IMR-90 (cell line): ENCODE measurements around the gene GNAT1. TPM values are rescaled to one million over a fixed set of nuclear protein-coding genes. Genes with fewer than 3 reads are reported as not detected.

ENCODE experiments used
- ATAC-seq: fragments of 200-7000 bp; cut with Tn5 transposase; 2 replicates; pipeline ENCODE4 v1.9.1; 2020; ENCODE audit warnings: low read depth, mild to moderate bottlenecking, moderate library complexity
- BruUV-seq: library from RNA; stranded (reverse); fragments of 400-500 nt; replicated peaks from 2 replicates; lab custom pipeline; 2021; lab: Mats Ljungman, UMichigan
- CTCF ChIA-PET: fragments of 300-600 bp; formaldehyde crosslinking; extraction: SDS; loops from one replicate; lab custom pipeline; 2021; ENCODE audit warnings: antibody characterized with exemption; lab: Yijun Ruan, JAX
- POLR2A ChIA-PET: fragments of 300-600 bp; sonication (Branson Sonifier 250); formaldehyde crosslinking; loops from one replicate; lab custom pipeline; 2022; ENCODE audit warnings: antibody characterized with exemption; ENCODE audit not compliant: unreplicated experiment; lab: Charles Lee
- DNase-seq: peaks from one replicate; pipeline ENCODE4 v3.0.0; 2013
- H2AFZ ChIP-seq: replicated peaks from 2 replicates; pipeline ENCODE3; 2013; ENCODE audit warnings: low read length, mild to moderate bottlenecking; ENCODE audit not compliant: poor library complexity
- H2AK5ac ChIP-seq: 2 replicates; pipeline ENCODE4 v1.6.1; 2013; ENCODE audit warnings: low read depth, low read length, inconsistent platforms
- H2AK9ac ChIP-seq: replicated peaks from 2 replicates; pipeline ENCODE3; 2013; ENCODE audit warnings: mild to moderate bottlenecking, low read depth, low read length, moderate library complexity; ENCODE audit not compliant: poor library complexity
- H2BK120ac ChIP-seq: 2 replicates; pipeline ENCODE4 v1.6.1; 2013; ENCODE audit warnings: low read depth, low read length, inconsistent platforms
- H2BK15ac ChIP-seq: 3 replicates; pipeline ENCODE4 v1.6.1; 2013; ENCODE audit warnings: low read depth, low read length, inconsistent platforms
- H2BK20ac ChIP-seq: 2 replicates; pipeline ENCODE4 v1.6.1; 2013; ENCODE audit warnings: low read depth, mild to moderate bottlenecking, inconsistent platforms, low read length, moderate library complexity
- H2BK5ac ChIP-seq: 2 replicates; pipeline ENCODE4 v1.6.1; 2013; ENCODE audit warnings: mild to moderate bottlenecking, low read depth, low read length, inconsistent platforms; ENCODE audit not compliant: poor library complexity, severe bottlenecking
- H3K14ac ChIP-seq: replicated peaks from 2 replicates; pipeline ENCODE4 v1.6.1; 2013; ENCODE audit warnings: low read depth, low read length, inconsistent platforms
- H3K18ac ChIP-seq: 2 replicates; pipeline ENCODE4 v1.6.1; 2013; ENCODE audit warnings: low read depth, low read length, control low read depth
- H3K23ac ChIP-seq: 2 replicates; pipeline ENCODE4 v1.6.1; 2013; ENCODE audit warnings: low read depth, low read length, inconsistent platforms
- H3K27ac ChIP-seq: 2 replicates; pipeline ENCODE4 v1.5.1; 2013; ENCODE audit warnings: mild to moderate bottlenecking, control low read depth, low read length; ENCODE audit not compliant: insufficient read depth
- H3K27me3 ChIP-seq: 2 replicates; pipeline ENCODE4 v1.6.1; 2013; ENCODE audit warnings: low read length; ENCODE audit not compliant: control insufficient read depth, insufficient read depth
- H3K36me3 ChIP-seq: 2 replicates; pipeline ENCODE4 v1.6.1; 2013; ENCODE audit warnings: low read length, mixed read lengths; ENCODE audit not compliant: control insufficient read depth, insufficient read depth
- H3K4ac ChIP-seq: 2 replicates; pipeline ENCODE4 v1.6.1; 2013; ENCODE audit warnings: low read depth, low read length, inconsistent platforms
- H3K4me1 ChIP-seq: 2 replicates; pipeline ENCODE4 v1.6.1; 2013; ENCODE audit warnings: low read length, mixed read lengths; ENCODE audit not compliant: control insufficient read depth, insufficient read depth
- H3K4me2 ChIP-seq: 2 replicates; pipeline ENCODE4 v1.6.1; 2013; ENCODE audit warnings: low read depth, mild to moderate bottlenecking, control low read depth, low read length, moderate library complexity
- H3K4me3 ChIP-seq: 2 replicates; pipeline ENCODE4 v1.5.1; 2013; ENCODE audit warnings: low read depth, mild to moderate bottlenecking, control low read depth, low read length, moderate library complexity; ENCODE audit not compliant: insufficient read depth
- H3K56ac ChIP-seq: 2 replicates; pipeline ENCODE4 v1.6.1; 2013; ENCODE audit warnings: low read length, inconsistent platforms; ENCODE audit not compliant: insufficient read depth; ENCODE audit errors: extremely low read depth
- H3K79me1 ChIP-seq, 2 experiments: 2 replicates each; pipeline ENCODE4 v1.6.1; 2013; ENCODE audit warnings: low read length in 2 of 2, inconsistent platforms in 1 of 2, low read depth in 1 of 2
- H3K9ac ChIP-seq: 2 replicates; pipeline ENCODE4 v1.6.1; 2013; ENCODE audit warnings: low read depth, low read length, control low read depth
- H3K9me1 ChIP-seq: 2 replicates; pipeline ENCODE4 v1.6.1; 2013; ENCODE audit warnings: low read length, inconsistent platforms; ENCODE audit not compliant: insufficient read depth
- H3K9me3 ChIP-seq: 2 replicates; pipeline ENCODE4 v1.6.1; 2013; ENCODE audit warnings: low read length; ENCODE audit not compliant: control insufficient read depth, insufficient read depth
- H4K20me1 ChIP-seq: 2 replicates; pipeline ENCODE4 v1.6.1; 2013; ENCODE audit warnings: low read length, inconsistent platforms; ENCODE audit not compliant: insufficient read depth
- H4K5ac ChIP-seq: 2 replicates; pipeline ENCODE4 v1.6.1; 2013; ENCODE audit warnings: mild to moderate bottlenecking, low read depth, low read length, control low read depth
- H4K8ac ChIP-seq, 2 experiments: 2 replicates each; pipeline ENCODE4 v1.6.1; 2013; ENCODE audit warnings: low read depth in 2 of 2, low read length in 2 of 2, control low read depth in 1 of 2, inconsistent platforms in 1 of 2
- H4K91ac ChIP-seq: 2 replicates; pipeline ENCODE4 v1.6.1; 2013; ENCODE audit warnings: low read depth, low read length, inconsistent platforms; ENCODE audit not compliant: insufficient read depth
- MAZ ChIP-seq: IDR thresholded peaks from 2 replicates; pipeline ENCODE4 v1.6.1; 2012; ENCODE audit warnings: low read depth, mild to moderate bottlenecking, low read length, improper control_type of control experiment, moderate library complexity, borderline replicate concordance
- RCOR1 ChIP-seq: IDR thresholded peaks from 2 replicates; pipeline ENCODE4 v1.6.1; 2012; ENCODE audit warnings: mild to moderate bottlenecking, low read length, improper control_type of control experiment; ENCODE audit not compliant: insufficient replicate concordance
- WGBS, 2 experiments: methylation state at CpG; one replicate each; pipeline versions ENCODE4 v1.1.5 to v1.1.7; 2013; ENCODE audit warnings: missing lambda C conversion rate in 2 of 2; ENCODE audit not compliant: insufficient read length in 1 of 2; ENCODE audit errors: extremely low coverage in 2 of 2; 5-methylcytosine and 5-hydroxymethylcytosine counted together
- dilution Hi-C: fragments of 300-500 bp; cut with HindIII; formaldehyde crosslinking; loops from one replicate; pipeline ENCODE4 v1.14.3; 2018; ENCODE audit warnings: low sequenced_read_pairs; ENCODE audit not compliant: unreplicated experiment
- in situ Hi-C: fragments of 300-500 bp; cut with MboI; formaldehyde crosslinking; loops from 3 replicates; pipeline ENCODE4 v1.14.3; 2019; ENCODE audit warnings: low sequenced_read_pairs, inconsistent platforms, mixed read lengths
- intact Hi-C: fragments of 100-400 bp; cut with micrococcal nuclease; formaldehyde crosslinking; loops from 2 replicates; pipeline ENCODE4 v1.10.0; 2022
- polyA plus RNA-seq, 3 experiments: library from polyadenylated mRNA; depleted of rRNA; stranded (reverse); fragments of >200 nt; gene quantifications; 2 replicates each; pipeline ENCODE4 v1.2.3, GENCODE V29; 2012; ENCODE audit warnings: low replicate concordance in 1 of 3
- total RNA-seq: library from RNA; depleted of rRNA; stranded (reverse); fragments of >200 nt; gene quantifications from 2 replicates; pipeline ENCODE4 v1.2.3, GENCODE V29; 2012

Gene GNAT1
- total and polyA plus RNA-seq, 2 of the 4 experiments (the other 2 are of a cell fraction) = not detected

- Histone ChIP-seq H3K4me3 (no peak overlapping the region), H2AK9ac (no peak overlapping the region), H3K23ac (no peak overlapping the region), H4K5ac (no peak overlapping the region), H3K27ac (no peak overlapping the region), H3K4me2 (no peak overlapping the region), H2BK15ac (no peak overlapping the region), H4K20me1 (0 out of 2 replicates have a peak, but pooled peaks cover 4% of the 10 kb centered on the region), H3K14ac (no peak overlapping the region), H2AFZ (no peak overlapping the region), H4K91ac (no peak overlapping the region), H3K18ac (no peak overlapping the region), H3K4ac (no peak overlapping the region), H3K4me1 (peaks cover 15% of the 10 kb centered on the region), H3K9ac (no peak overlapping the region), H3K79me1 (peaks cover 0 to 13% of the 10 kb centered on the region in 2 experiments; a peak in 3 of 4 replicates), H2BK120ac (no peak overlapping the region), H3K9me1 (peaks cover 10% of the 10 kb centered on the region), H2BK5ac (no peak overlapping the region), H2AK5ac (no peak overlapping the region), H3K9me3 (no peaks in the 10 kb centered on the region), H3K36me3 (no peaks in the 10 kb centered on the region), H4K8ac (no peak overlapping the region), H3K27me3 (peaks cover 7% of the 10 kb centered on the region; the same call in 1 of the 2 replicates), H2BK20ac (no peak overlapping the region), H3K56ac (no peak overlapping the region)
- DNase-seq (no peak), ATAC-seq (no peak)
- no TSS peak for BruUV-seq
- TF ChIP-seq MAZ (no peak), RCOR1 (no peak)
- intact Hi-C loops = no loop called here
- CTCF ChIA-PET = no interaction called here
- in situ Hi-C loops = no loop called here
- dilution Hi-C loops = no loop called here
- 100% methylated on average over 1 of the region's 5 CpGs; no CpG with 5 or more reads in 1 of the 2 experiments for WGBS, 2 experiments
- POLR2A ChIA-PET = no interaction called here
Observed at GRCh38 chr3:50151728-50152127, 39.7 kb upstream of the GNAT1 start.
